Breast epithelium (tissue), 3 donors: ENCODE results near the gene RAPH1.

Experiments
- CTCF ChIP-seq, 3 donors: fragments of 450-650 bp; IDR thresholded peaks; one replicate each; pipeline ENCODE4 v1.5.1; 2016 to 2017; ENCODE audit warnings: antibody characterized with exemption in 3 of 3, mild to moderate bottlenecking in 3 of 3, moderate library complexity in 3 of 3
- POLR2A ChIP-seq: fragments of 450-650 bp; IDR thresholded peaks from one replicate; pipeline ENCODE4 v1.6.1; 2016; ENCODE audit warnings: antibody characterized with exemption, mild to moderate bottlenecking, moderate library complexity
- POLR2AphosphoS5 ChIP-seq, 3 donors: sonication (generic); formaldehyde crosslinking; IDR thresholded peaks; one replicate each; pipeline ENCODE4 v1.6.1; 2017; ENCODE audit warnings: antibody characterized with exemption in 3 of 3

- TF ChIP-seq CTCF (IDR thresholded peaks at IDR 0.05): no peak
- TF ChIP-seq POLR2AphosphoS5 (IDR thresholded peaks at IDR 0.05): no peak
- TF ChIP-seq POLR2A: no peak
Observed at GRCh38 chr2:203583701-203584100, 48.6 kb upstream of the RAPH1 start.
